Parietal lobe (tissue), 1 donor: ENCODE measurements around the gene LGI2. TPM values are rescaled to one million over a fixed set of nuclear protein-coding genes. Genes with fewer than 3 reads are reported as not detected.

Experiments
- total RNA-seq: library from RNA; depleted of rRNA; stranded (reverse); fragments of >200 nt; gene quantifications from one replicate; pipeline ENCODE4 v1.2.3, GENCODE V29; 2014

The LGI2 gene, protein sequence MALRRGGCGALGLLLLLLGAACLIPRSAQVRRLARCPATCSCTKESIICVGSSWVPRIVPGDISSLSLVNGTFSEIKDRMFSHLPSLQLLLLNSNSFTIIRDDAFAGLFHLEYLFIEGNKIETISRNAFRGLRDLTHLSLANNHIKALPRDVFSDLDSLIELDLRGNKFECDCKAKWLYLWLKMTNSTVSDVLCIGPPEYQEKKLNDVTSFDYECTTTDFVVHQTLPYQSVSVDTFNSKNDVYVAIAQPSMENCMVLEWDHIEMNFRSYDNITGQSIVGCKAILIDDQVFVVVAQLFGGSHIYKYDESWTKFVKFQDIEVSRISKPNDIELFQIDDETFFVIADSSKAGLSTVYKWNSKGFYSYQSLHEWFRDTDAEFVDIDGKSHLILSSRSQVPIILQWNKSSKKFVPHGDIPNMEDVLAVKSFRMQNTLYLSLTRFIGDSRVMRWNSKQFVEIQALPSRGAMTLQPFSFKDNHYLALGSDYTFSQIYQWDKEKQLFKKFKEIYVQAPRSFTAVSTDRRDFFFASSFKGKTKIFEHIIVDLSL
- 3.1 TPM for total RNA-seq

GRCh38 chr4:25030277-25031076 lies at the start of gene LGI2:
Gene LGI2 (minus strand): TSS chr4:25030946. CDS start chr4:25030693, 253 bp downstream.

Other genes starting within 250 kb of the LGI2 start
- not detected for gene SOD3, start 235.4 kb downstream of the LGI2 start, total RNA-seq
- 31.9 TPM for gene CCDC149, start 117.9 kb downstream of the LGI2 start, total RNA-seq
- gene SEPSECS, start 129.5 kb upstream of the LGI2 start, total RNA-seq = 16.3 TPM
- 8.8 TPM for gene PI4K2B, start 203.1 kb upstream of the LGI2 start, total RNA-seq